Measurements from ENCODE around the gene SHQ1.
A peak's percentile ranks its signal among the peaks of the same experiment; 100 is the strongest.

SHQ1 gene

DNA sequence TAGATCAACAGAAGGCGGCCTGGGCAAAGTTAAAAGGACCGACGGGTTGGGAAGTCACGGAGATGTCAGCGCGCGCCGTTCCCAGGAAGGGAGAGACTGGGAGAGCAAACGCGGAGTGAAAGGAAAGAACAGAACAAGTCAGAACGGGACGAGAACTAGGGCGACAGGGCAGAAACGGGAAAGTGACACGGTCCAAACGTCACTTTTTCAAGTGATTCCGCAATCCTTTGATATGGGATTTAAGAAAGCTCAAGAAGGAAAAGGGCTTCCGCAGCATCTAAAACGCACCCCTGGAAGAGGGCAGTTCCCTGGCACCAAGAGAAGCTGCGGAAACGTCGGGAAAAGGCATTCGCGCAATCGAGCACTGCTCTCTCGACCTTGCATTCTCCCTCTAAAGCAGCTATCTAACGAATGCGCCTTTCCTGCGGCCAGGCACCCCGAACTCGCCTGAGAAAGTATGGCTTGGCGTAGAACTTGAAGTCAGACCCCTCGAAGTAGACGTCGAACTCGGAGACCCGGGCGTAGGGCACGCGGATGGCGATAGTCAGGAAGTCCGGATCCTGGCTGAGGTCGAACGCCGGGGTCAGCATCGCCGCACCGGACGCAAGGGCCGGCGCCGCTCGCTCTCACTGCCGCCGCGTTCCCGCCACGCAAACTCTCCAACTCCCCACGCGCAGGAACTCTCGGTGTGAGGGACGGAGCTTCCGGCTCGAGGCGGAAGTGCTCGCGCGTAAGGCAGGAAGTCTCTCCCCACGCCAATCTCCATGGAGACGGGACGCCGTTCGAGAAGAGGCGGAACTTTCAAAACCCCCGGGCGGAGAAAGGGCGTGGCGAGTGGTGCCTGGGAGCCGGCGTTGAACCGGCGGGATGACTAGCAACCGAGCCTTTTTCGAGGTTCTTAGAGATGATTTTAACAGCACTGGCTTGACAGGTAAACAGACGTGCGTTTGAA lies at the start of gene SHQ1:
Gene SHQ1, minus strand, starts transcription at position 695 of the 952 bp plus-strand sequence. Its CDS starts 105 bp downstream, at position 590.
- DNase-seq, result peak; percentile 84 to 90 (median 87)

DNA sequence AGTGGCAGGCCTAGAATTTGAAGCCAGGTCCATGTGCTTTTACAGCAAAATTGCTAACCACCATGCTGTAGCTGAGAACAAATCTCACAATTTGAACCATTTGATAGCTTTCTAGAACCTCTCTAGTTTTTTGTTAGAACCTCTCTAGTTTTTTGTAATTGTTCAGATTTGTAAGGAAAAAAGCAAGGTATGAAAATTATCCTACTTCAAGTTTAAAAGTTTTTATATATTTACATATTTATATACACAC lies 49.4 kb upstream of the SHQ1 start:
- no peak for DNase-seq

DNA sequence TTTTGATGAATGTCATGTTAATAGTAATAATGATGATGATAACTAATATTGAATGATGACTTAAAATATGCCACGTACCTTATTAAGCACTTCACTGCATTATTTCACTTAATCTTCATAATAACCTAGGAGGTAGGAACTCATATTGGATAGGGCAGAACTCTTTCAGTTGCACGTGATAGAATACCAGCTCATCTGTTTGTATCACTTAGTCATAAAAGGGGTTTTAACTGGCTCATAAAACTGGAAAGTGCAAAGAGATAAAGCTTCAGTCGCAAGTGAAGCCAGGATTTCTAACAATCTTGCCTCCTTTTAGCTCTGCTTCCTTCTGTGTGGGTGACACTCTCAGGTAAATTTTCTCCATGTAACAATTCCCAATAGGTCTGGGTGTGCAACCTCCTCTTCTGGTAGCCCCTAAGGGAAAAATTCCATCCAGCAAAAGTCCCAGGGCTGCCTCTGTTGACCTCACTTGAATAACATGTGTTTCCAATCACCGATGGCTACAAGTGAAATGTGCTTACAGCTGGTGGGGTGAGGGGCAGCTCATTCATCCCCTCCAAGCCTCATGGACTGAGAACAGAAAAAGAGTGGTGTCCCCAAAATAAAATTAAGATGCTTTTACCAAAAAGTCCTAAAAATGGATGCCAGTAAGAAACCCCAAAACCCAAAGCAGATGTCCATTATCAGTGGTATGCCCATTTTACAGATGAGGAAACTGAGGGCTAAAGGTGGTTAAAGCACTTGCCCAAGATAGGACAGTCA lies 48.9 kb upstream of the SHQ1 start:
- no peak for DNase-seq

DNA sequence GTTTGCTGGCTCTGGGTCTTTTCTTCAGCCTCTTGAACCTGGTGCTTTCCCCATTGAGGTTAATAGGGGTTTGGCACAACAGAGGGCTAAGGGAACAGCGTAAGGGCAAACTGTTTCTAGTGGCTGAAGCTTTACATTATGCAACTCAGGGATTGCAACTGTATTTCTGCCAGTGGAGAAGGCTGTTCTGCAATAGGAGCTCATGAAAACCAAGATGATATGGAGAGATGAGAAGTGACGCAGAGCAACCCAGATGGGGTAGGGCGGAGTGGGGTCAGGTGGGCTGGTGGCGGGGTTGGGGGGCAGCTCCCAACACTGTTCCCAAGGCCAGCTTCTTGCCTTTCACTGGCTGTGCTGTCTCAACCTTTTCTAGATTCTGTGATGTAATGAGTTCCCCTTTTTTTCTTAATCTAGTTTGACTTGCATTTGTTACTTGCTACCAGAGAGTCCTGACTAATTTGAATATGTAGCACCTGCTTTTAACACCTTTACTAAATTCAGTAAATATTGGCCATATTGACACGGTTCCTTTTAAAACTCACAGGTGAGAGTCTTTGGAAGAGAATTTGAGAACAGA lies 46.8 kb upstream of the SHQ1 start:
- DNase-seq, result no peak

DNA sequence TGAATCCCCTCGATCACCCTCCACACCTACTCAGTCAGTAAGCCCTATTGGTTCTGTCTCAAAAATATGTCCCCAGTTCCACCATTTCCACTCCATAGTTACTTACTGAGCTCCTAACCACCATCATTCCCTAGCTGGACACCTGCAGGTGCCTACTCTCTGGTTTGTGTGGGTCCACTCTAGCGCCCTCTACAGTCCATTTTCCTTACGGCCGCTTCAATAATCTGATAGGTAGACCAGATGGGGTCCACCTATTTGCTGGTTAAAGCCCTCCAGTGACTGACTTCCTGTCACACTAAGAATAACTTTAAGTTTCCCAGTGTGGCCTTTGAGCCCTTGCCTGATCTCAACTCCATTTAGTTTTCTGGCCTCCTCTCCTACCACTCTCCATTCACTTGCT lies 44.6 kb upstream of the SHQ1 start:
- DNase-seq, result no peak

DNA sequence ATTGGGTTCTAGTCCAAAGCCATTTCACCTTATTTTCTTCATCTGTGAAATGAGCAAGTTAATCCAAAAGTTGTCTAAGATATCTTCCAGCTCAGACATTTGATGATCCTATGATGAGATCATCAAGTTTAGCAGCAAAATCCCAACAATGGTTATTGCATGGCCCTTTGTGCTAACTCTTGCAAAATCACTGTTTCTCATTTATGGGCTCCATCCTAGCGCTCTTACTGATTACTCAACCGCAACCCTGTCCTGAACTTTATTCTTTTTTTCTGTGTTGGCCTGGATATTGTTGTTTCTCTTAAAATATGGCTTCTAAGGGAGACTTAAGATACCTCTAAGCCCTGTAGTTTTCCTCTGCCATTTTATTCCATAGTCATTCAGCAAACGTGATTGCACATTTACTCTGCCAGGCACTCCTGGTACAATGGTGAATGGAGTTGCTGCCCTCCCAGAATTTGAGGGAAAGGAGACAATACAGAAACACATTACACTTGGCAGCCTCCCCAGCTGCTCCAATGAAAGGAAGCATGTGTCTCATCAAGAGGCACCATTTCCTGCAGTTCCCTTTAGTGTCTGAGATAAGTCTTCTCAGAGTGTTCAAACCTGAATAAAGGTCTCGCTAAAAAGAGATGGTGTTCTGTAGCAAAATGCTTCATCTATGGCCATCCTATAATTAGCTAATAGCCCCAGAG lies 44.0 kb upstream of the SHQ1 start:
- no peak for DNase-seq

DNA sequence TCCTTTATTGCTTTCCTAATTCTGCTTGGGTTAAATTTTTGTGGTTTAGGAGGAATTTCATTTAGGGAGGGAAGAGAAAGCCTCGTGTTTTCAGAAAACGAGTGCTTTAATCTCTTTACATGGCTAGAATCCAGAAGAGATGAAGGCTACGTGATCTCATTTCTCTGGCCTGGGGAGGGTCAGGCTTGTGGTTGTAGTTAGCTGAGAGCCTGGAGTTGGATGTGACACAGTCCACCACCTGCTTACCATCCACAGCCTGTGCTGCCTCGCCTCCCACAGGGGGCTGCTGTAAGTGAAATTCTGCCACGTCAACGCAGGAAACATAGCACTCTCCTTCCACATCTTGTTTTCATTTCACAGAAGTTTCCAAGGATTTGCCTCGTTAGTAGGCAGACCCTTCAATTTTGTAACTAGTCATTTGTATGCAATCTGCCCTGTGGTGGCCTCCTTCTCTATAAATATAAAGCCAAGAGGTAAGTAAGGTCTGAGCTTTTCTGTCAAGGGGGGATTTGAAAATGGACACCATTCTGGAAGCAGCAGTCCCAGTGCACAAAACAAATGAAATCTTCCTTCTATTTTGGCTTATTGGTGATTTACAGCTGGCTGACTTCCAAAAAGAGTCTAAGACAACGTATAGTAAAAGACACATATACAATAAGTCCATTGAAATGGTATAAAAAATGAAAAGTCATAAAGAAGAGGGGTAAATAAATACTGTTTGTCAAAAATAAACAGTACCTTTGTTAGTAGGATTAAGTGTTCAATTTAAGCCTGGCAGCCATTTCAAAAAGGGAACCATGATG lies 43.0 kb upstream of the SHQ1 start:
- DNase-seq, result no peak

DNA sequence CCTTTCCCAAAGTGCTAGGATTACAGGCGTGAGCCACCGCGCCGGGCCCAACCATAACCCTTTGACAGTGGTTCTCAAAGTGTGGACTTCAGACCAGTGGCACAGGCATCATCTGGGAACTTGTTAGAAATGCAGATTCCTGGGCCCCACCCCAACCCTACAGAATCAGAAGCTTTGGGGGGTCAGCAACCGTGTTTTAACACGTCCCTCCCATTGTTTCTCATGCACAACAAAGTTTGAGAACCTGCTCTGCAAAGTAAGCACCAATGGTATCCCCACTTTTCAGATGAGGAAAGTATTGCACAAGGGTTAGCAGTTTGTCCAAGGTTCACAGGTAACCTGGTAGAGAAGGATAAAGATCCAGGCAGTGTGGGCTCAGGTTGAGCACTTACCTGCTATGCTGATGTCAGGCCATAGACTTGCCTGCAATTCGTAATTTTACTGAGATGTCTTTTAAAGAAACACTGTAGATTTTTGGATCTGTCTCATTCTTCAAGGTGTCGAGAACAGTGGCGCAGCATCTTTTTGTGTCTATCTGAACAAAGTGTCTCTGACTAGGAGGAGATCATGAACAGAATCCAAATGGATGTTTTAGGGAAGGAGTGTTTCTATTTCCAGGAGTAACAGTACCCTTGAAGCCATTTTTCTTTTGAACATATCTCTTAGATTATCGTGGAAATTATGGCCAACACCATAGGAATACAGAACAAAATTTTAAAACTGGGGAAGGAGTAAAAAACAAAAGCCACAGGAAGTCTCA lies 42.1 kb upstream of the SHQ1 start:
- no peak for DNase-seq

DNA sequence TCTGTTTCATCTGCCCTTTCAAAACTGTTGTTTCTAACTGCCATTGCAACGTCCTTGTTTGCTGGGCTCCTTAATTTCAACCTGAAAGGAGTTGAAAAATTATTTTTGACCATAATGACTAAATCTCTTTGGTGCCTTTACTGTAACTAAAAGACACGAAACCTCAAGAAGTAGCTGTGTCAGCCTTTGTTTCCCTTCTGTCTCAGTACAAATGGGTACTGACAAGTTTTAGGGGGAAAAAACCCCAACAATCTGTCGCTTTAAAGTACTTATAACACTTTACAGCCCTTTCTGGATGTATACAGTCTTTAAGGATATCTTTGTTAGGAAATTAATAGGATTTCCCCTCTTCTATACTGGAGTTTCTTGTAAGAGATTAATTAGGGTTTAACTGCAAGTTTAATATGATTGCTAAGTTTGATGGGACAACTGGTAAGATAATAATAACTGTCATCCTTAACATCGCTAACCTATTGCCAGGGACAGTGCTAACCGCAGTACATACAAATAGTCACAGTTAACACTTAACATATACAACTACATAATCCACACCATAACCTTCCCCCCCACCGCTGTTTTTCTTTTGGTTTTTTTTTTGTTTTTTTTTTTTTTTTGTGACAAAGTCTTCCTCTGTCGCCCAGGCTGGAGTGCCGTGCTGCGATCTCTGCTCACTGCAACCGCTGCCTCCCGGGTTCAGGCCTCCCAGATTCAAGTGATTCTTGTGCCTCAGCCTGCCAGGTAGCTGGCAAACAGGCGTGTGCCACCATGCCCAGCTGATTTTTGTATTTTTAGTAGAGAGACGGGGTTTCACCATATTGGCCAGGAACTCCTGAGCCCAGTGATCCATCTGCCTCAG lies 41.3 kb upstream of the SHQ1 start:
- no peak for DNase-seq

DNA sequence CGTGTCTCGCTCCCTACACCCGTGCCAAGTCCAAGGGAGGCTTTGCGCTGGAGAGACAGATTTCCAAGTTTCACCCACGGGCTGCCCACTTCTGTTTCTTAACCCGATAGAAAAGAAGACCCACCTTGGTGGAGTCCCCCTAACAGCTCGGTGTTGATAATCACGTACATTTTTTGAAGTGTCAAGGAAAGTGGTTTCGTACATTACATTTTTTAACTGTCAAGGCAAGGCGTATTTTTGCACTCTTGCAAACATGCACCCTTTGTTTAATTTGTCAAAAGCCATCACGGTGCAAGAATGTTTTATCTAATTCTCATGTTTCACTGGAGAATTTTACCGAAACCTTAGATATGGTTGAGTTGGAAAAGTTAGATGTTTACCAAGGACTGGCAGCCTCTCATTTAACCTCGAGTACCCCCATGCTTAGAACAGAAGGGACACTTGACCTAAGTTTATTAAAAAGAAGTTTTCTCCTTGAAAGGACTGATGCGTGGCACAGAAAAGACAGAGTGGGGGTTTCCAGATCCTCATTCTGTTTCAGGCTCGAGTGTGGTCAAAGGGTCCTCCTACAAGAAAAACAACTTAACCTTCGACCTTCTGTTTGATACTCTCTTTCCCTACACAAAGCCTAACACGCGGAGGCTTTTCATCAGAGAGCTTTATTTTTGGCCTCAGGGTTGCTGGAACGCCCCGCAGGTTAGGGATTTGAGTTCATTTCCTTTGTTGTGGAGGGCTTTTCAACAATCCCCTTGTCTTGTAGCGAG lies 40.5 kb upstream of the SHQ1 start:
- no peak for DNase-seq

DNA sequence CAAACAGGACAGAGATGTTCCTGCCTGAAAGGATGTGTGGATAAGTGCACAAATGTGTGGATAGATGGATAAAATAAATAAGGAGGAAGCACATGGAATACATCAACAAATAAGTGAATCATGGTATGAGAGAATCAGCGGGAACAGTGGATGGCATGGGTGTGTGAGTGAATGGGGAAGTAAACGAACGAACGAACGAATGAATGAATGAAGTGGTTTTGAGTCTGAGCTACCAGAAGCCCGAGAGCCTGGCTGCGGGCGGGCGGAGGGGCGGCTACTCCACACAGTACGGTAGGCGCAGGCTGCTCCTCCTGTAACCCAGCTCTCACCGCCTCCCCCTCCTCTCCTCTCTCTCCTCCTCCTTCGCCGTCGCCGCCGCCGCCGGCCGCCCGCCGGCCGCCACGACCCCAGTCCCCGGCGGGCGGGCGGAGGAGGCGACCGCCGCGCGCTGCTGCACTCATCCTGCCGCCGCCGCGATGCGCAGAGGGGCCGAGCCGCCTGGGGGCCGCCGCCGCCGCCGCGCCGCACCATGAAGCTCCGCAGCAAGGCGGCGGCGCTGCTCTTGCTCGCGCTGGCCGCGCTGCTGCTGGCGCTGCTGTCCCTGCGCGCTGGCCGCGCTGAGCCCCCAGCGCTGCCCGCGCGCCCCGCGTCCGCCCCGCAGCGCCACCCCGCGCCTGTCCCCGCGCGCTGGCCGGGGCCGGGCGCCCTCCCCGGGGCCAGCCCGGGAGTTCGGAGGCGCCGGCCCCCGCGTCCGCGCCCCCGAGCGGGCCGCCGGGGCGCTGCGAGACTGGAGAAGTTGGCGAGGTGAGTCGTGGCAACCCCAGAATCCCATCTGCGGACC lies 39.7 kb upstream of the SHQ1 start, which contains the start of gene GXYLT2:
Gene GXYLT2, plus strand, starts transcription at position 342 of the 841 bp plus-strand sequence. Its CDS starts 188 bp downstream, at position 530.
- DNase-seq, result no peak

DNA sequence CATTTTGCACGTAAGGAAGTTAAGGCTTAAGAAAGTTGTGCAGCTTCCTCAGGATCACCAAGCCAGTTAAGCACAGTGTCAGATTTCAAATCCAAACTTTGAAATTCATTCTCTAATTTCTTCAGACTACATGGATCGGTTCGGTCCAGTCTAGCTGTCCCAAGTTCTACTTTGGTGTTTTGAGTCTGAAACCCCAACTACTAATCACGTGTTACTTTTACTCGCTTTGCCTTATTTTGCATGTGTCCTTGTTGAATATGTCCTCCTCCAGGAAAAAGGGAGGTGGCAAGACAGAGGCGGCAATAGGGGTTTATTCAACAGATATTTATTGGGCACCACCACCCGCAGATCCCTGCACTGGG lies 39.1 kb upstream of the SHQ1 start:
- no peak for DNase-seq

DNA sequence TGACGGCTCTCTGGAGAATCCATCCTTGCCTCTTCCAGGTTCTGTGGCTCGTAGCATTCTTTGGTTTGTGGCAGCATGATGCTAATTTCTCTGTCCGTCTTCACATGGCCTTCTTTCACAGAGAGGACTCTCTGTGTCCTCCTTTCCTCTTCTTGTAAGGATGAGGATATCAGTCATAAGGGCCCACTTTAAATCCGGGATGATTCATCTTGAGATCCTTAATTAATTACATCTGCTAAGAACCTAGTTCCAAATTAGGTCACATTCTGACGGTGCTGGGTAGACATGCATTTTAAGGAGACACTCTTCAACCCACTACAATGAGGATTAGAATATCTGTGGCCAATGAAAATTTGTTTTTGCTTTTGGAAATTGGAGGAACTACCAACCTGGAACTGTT lies 23.9 kb upstream of the SHQ1 start:
- DNase-seq, result no peak

DNA sequence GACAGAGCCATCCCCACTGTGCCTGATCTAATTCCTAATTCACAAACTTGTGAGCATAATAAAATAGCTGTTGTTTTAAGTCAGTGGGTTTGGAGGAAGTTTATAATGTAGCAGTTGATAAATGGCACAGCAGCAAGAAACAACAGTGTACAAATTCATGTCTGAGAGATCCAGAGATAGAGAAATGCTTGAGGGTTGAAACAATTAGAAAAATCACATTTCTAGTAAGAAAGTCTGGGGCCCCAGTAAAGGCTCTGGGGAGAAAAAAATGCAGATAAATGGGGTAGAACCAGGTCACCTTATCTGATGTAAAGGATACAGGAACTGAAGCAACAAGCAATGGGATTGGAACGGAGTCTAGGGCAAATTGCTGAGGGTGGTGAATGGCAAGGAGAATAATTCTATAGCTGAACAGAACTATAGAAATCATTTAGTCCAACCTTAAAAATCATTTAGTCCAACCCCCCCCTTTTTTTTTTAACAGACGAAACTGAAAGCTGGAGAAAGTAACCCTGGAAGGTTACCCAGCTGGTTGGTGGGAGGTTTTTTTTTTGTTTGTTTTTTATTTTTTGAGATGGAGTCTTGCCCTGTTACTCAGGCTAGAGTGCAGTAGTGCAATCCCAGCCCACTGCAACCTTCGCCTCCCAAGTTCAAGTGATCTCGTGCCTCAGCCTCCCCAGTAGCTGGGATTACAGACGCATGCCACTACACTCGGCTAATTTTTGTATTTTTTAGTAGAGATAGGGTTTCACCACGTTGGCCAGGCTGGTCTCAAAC lies 14.3 kb upstream of the SHQ1 start:
- no peak for DNase-seq

DNA sequence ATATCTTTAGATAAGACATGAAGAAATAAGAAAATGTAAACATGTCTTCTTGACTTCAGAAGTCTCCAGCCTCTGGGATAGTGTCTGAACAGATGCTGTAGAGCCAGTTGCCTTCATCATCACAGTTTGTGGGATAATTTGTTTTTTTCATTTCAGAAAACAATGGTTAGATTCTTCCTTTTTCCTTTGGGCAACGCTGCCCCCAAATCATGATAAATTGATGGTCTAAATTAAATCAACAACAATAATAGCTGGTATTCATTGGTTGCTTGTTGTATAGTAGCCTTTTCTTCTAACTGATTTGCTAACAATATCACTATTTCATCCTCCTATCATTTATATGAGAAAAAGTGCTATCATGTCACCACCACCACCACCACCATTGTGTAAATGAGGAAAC lies 12.6 kb upstream of the SHQ1 start:
- no peak for DNase-seq

DNA sequence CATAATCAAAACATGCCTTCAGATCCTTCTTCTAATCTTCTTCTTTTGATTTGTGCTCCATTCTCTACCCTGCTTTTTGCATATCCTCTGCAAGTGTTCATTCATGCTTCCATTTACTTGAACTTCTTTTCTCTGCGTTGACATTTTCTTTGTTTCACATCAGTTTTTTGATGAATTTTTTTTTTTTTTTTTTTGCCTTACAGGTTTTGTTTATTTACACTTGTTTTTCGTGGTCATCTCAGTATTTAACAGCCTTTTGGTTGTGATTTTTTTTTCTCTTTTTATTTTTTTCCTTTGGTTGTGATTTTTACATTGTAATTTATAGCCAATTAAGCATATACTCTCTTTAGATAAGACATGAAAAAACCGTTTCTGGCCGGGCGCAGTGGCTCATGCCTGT lies 11.8 kb upstream of the SHQ1 start:
- DNase-seq, result no peak

DNA sequence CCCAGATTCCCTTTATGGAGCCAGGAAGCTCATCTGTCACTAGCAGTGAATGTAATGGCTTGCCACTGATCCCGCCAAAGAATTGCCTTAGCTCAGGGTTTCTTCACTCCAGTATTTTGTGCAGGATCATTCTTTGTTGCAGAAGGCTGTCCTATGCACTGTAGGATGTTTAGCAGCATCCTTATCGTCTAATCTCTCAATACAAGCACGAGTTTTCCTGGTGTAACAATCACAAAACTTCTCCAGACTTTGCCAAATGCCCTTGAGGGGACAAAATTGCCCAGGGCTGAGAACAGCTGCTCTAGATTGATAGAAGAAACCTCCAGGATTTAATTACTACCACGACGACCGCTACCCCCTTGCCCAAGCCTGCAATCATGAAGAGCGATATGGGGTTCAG lies 6.8 kb upstream of the SHQ1 start:
- DNase-seq, result no peak

DNA sequence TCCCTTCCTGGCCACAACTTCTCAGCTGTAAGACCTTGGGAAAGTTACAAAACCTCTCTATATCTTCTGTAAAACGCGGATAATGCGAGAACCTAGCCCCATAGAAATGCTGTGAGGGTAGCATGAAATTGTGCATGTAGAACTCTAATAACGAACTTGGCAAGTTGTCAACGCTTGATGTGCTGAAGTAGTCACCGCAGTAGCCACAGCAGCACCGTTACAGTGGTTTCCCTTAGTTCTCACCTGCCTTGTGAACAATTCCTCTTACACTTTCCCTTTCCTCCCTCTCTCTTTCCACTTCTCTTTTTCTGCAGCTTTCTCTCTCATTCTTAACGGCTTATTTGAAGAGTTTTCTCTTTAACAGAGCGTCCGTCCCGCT lies 447 bp upstream of the SHQ1 start:
- no peak for DNase-seq
